GM23248 (cell line): Measurements from ENCODE around the gene GPR82. TPM values are rescaled to one million over a fixed set of nuclear protein-coding genes. Genes with fewer than 3 reads are reported as not detected.
A peak's percentile ranks its signal among the peaks of the same experiment; 100 is the strongest.

Source experiments
- DNase-seq: peaks from one replicate; pipeline ENCODE4 v3.0.0-alpha.2; 2015
- H2AFZ ChIP-seq: fragments of 200-600 bp; sonication (generic); 2 replicates; pipeline ENCODE4 v1.6.1; 2016; ENCODE audit warnings: antibody characterized with exemption
- H3F3A ChIP-seq: fragments of 200-600 bp; sonication (generic); 2 replicates; pipeline ENCODE4 v1.6.1; 2016; ENCODE audit warnings: mild to moderate bottlenecking, antibody characterized with exemption, mixed run types; ENCODE audit not compliant: insufficient read depth
- H3K27ac ChIP-seq: fragments of 200-600 bp; sonication (generic); 2 replicates; pipeline ENCODE4 v1.5.1; 2016; ENCODE audit warnings: mild to moderate bottlenecking
- H3K27me3 ChIP-seq: fragments of 200-600 bp; sonication (generic); replicated peaks from 2 replicates; pipeline ENCODE4 v1.6.1; 2016; ENCODE audit warnings: mild to moderate bottlenecking; ENCODE audit not compliant: insufficient read depth
- H3K36me3 ChIP-seq: fragments of 200-600 bp; sonication (generic); 2 replicates; pipeline ENCODE4 v1.6.1; 2016; ENCODE audit warnings: low read depth, mild to moderate bottlenecking
- H3K4me1 ChIP-seq: fragments of 200-600 bp; sonication (generic); 2 replicates; pipeline ENCODE4 v1.6.1; 2016; ENCODE audit warnings: mild to moderate bottlenecking; ENCODE audit not compliant: insufficient read depth
- H3K4me2 ChIP-seq: fragments of 200-600 bp; sonication (generic); one replicate; pipeline ENCODE4 v1.6.1; 2016; ENCODE audit warnings: mild to moderate bottlenecking; ENCODE audit not compliant: unreplicated experiment
- H3K4me3 ChIP-seq: fragments of 200-600 bp; sonication (generic); 2 replicates; pipeline ENCODE4 v1.5.1; 2016; ENCODE audit warnings: mild to moderate bottlenecking
- H3K79me2 ChIP-seq: fragments of 200-600 bp; sonication (generic); 2 replicates; pipeline ENCODE4 v1.6.1; 2016; ENCODE audit warnings: mild to moderate bottlenecking; ENCODE audit not compliant: insufficient read depth
- H3K9ac ChIP-seq: fragments of 200-600 bp; sonication (generic); 2 replicates; pipeline ENCODE4 v1.6.1; 2016; ENCODE audit warnings: mild to moderate bottlenecking
- H3K9me2 ChIP-seq: fragments of 200-600 bp; sonication (generic); 2 replicates; pipeline ENCODE4 v1.6.1; 2016; ENCODE audit warnings: mixed run types, mild to moderate bottlenecking, moderate library complexity; ENCODE audit not compliant: insufficient read depth
- H3K9me3 ChIP-seq: fragments of 200-600 bp; sonication (generic); one replicate; pipeline ENCODE4 v1.6.1; 2017; ENCODE audit warnings: low read depth
- H4K20me1 ChIP-seq: fragments of 200-600 bp; sonication (generic); 2 replicates; pipeline ENCODE4 v1.6.0; 2016; ENCODE audit not compliant: insufficient read depth
- EZH2 ChIP-seq: fragments of 200-600 bp; sonication (generic); IDR thresholded peaks from 2 replicates; pipeline ENCODE4 v1.6.1; 2018; ENCODE audit warnings: antibody characterized with exemption, mild to moderate bottlenecking; ENCODE audit not compliant: insufficient read depth, poor library complexity, severe bottlenecking
- EZH2phosphoT487 ChIP-seq: fragments of 200-600 bp; sonication (generic); IDR thresholded peaks from 2 replicates; pipeline ENCODE4 v1.6.1; 2018; ENCODE audit warnings: antibody characterized with exemption, moderate library complexity, mild to moderate bottlenecking, low read depth; ENCODE audit not compliant: insufficient read depth
- WGBS, 2 experiments: methylation state at CpG; one replicate each; pipeline ENCODE4 v1.1.6; 2015 to 2017; ENCODE audit warnings: low lambda C conversion rate in 2 of 2, low coverage in 1 of 2; ENCODE audit errors: missing lambda C conversion rate in 2 of 2; 5-methylcytosine and 5-hydroxymethylcytosine counted together
- in situ Hi-C: fragments of 300-500 bp; cut with MboI; formaldehyde crosslinking; loops from 2 replicates; pipeline ENCODE4 v1.15.0; 2020
- polyA plus RNA-seq: library from polyadenylated mRNA; unstranded; fragments of >200 nt; fragmentation: Nextera tagmentation; extraction: Ambion mirVana; gene quantifications from 2 replicates; pipeline ENCODE4 v1.2.1, GENCODE V29; 2016
- total RNA-seq: library from RNA; depleted of rRNA; stranded (reverse); fragments of >200 nt; shearing (Covaris generic); gene quantifications from 2 replicates; pipeline ENCODE4 v1.2.3, GENCODE V29; 2014

GPR82 gene
- total and polyA plus RNA-seq, 2 experiments from 2014 or later, result 0.13 TPM; not detected in 1

DNA sequence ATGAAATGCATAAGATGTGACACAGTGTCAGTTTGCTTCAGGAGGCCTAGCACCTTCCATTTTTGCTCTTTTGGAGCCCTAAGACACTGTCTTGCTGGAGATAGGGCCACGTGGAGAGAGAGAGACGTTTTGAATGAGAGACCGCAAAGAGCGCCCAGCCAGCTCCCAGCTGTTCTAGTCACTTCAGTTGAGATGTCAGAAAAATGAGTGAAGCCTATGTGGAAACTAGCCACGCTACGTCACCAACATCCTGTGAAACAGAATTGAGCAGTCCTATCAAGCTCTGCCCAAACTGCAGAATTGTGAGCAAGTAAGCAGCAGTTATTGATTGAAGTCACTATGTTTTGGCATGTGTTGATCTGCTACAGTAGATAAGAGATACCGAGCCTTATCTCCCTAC is 13.1 kb downstream of the GPR82 start:
- Histone ChIP-seq H3K4me1 (no peaks in the 10 kb centered on the region), H3K9me2 (no peaks in the 10 kb centered on the region), H3K4me2 (no peak overlapping the region), H3K27ac (no peak overlapping the region), H3F3A (no peaks in the 10 kb centered on the region), H2AFZ (no peak overlapping the region), H3K27me3 (no peaks in the 10 kb centered on the region), H4K20me1 (no peaks in the 10 kb centered on the region), H3K9ac (no peak overlapping the region), H3K4me3 (no peak overlapping the region), H3K36me3 (no peaks in the 10 kb centered on the region), H3K79me2 (no peaks in the 10 kb centered on the region), H3K9me3 (no peaks in the 10 kb centered on the region)
- no peak for TF ChIP-seq EZH2phosphoT487
- no peak for TF ChIP-seq EZH2
- in situ Hi-C loops, result loop anchor here (25.0 kb wide), 2 partner anchors 175 to 450 kb away; no protein-coding TSS in a partner anchor
- DNase-seq, result no peak
- WGBS, 2 experiments, result 78 to 80% methylated on average over 7 of the region's 7 CpGs

DNA sequence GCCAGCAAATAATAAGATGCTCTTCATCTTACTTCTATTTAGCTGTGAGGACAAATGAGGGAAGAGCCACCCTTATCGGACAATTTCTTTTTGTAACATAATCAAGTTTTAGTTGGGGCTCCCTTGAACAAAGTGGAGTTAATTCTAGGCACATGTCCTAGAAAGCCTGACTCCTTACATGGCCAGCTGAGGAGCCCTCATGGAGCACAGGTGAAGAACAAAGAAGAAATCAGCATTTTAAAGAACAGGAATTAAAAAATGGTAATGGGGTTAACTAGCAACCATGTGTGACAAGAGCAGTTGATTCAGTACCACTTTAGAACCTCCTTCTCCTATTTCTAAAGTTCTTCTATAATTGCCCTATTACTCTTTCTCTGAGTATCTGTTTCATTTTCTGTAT is 15.9 kb downstream of the GPR82 start:
- Histone ChIP-seq H3K9me3 (no peaks in the 10 kb centered on the region), H3K4me2 (no peak overlapping the region), H3K36me3 (no peaks in the 10 kb centered on the region), H3K4me3 (no peak overlapping the region), H3K9ac (no peak overlapping the region), H4K20me1 (no peaks in the 10 kb centered on the region), H3F3A (no peaks in the 10 kb centered on the region), H3K9me2 (no peaks in the 10 kb centered on the region), H3K79me2 (no peaks in the 10 kb centered on the region), H2AFZ (no peak overlapping the region), H3K27me3 (no peaks in the 10 kb centered on the region), H3K4me1 (no peaks in the 10 kb centered on the region), H3K27ac (no peak overlapping the region)
- no peak for DNase-seq
- TF ChIP-seq EZH2phosphoT487 (no peak), EZH2 (no peak)
- in situ Hi-C loops, result loop anchor here (25.0 kb wide), 2 partner anchors 178 to 453 kb away; no protein-coding TSS in a partner anchor
- WGBS, 2 experiments, result 91 to 100% methylated on average over 1 of the region's 1 CpG

DNA sequence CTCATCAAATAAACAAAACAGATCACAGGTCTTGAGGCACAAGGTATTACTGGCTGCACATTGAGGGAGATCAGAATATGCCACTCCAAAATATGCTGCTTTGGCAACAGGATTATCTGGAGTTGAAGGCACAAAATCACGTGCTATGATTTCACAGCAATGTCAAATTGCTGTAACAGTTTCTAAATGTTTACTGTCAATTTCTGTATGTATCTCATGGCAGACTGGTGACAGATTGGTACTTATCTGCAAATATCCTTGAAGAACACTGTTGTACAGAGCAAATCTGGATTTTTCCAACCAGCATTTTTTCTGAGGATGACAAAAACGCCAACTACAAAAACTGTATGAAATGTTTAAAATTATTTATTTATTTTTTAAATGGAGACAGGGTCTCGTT is 26.7 kb downstream of the GPR82 start:
- no peaks in the 10 kb centered on the region for H3K9me2 ChIP-seq
- no peak overlapping the region for H3K4me3 ChIP-seq
- H3K9ac ChIP-seq, result no peak overlapping the region
- no peaks in the 10 kb centered on the region for H3K36me3 ChIP-seq
- H2AFZ ChIP-seq, result no peak overlapping the region
- in situ Hi-C loops, result no loop called here
- WGBS, 2 experiments, result 66 to 79% methylated on average over 3 of the region's 3 CpGs
- no peaks in the 10 kb centered on the region for H3K4me1 ChIP-seq
- H3K79me2 ChIP-seq, result no peaks in the 10 kb centered on the region
- DNase-seq, result no peak
- no peaks in the 10 kb centered on the region for H4K20me1 ChIP-seq
- H3K27ac ChIP-seq, result no peak overlapping the region
- no peaks in the 10 kb centered on the region for H3K9me3 ChIP-seq
- TF ChIP-seq EZH2phosphoT487, result no peak
- no peak for TF ChIP-seq EZH2
- H3K4me2 ChIP-seq, result no peak overlapping the region
- H3F3A ChIP-seq, result no peaks in the 10 kb centered on the region
- no peaks in the 10 kb centered on the region for H3K27me3 ChIP-seq

DNA sequence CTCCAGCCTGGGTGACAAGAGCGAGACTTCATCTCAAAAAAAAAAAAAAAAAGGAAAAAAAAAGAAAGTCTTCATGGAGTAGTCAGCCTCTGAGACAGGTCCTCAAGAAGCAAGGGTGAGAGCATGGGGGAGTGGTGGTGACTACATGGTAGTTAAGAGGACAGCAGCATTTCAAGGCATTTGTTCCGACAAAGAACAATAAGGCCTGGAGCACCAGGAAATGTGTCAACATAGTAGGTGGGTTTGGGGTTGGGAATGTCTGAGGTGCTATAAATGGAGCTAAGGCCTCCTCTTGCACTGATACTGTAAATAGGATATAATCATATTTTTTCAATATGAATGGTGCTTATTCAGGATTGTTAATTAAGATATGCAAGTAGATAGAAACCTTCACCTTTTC is 34.4 kb downstream of the GPR82 start:
- Histone ChIP-seq H3K4me3 (no peak overlapping the region), H2AFZ (no peak overlapping the region), H3K27ac (no peak overlapping the region), H3K9me2 (no peaks in the 10 kb centered on the region), H3K27me3 (no peaks in the 10 kb centered on the region), H3K4me2 (no peak overlapping the region), H3K9ac (no peak overlapping the region), H3K79me2 (no peaks in the 10 kb centered on the region), H3K9me3 (no peaks in the 10 kb centered on the region), H3F3A (no peaks in the 10 kb centered on the region), H4K20me1 (no peaks in the 10 kb centered on the region), H3K36me3 (no peaks in the 10 kb centered on the region), H3K4me1 (no peaks in the 10 kb centered on the region)
- in situ Hi-C loops, result no loop called here
- TF ChIP-seq EZH2 (no peak), EZH2phosphoT487 (no peak)
- 89 to 100% methylated on average over 1 of the region's 2 CpGs for WGBS, 2 experiments
- DNase-seq, result no peak

DNA sequence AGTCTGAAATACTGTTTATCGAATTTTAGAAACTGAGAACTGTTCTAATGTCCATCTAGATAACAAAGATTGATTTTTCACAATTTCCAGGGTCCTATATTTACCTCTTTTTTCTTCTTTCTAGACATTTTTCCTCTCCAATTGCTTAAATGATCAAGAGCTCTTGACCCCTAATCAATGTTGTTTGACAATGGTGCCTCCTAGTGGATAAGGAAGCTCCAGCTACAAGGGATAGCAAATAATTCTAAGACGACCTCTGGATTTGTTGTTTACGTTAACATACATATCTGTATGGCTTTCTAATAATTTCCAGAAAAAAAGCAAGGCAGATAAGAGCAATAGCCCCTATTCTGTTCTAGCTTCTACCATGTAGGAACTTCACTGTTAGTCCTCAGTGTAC is 35.8 kb downstream of the GPR82 start:
- Histone ChIP-seq H3K4me1 (no peaks in the 10 kb centered on the region), H3K4me2 (no peak overlapping the region), H3K9me2 (no peaks in the 10 kb centered on the region), H3K79me2 (no peaks in the 10 kb centered on the region), H3F3A (no peaks in the 10 kb centered on the region), H3K4me3 (no peak overlapping the region), H2AFZ (no peak overlapping the region), H3K27me3 (no peaks in the 10 kb centered on the region), H3K9ac (no peak overlapping the region), H3K9me3 (no peaks in the 10 kb centered on the region), H3K27ac (no peak overlapping the region), H4K20me1 (no peaks in the 10 kb centered on the region), H3K36me3 (no peaks in the 10 kb centered on the region)
- in situ Hi-C loops, result no loop called here
- DNase-seq, result peak; percentile 40
- WGBS, 2 experiments, result 45 to 46% methylated on average over 3 of the region's 3 CpGs
- no peak for TF ChIP-seq EZH2
- TF ChIP-seq EZH2phosphoT487, result no peak
